ENCODE results near the gene LTA. TPM values are rescaled to one million over a fixed set of nuclear protein-coding genes. Genes with fewer than 3 reads are reported as not detected.

The LTA gene
- total RNA-seq, 2 donors from 2014 or later, result not detected

GRCh38 chr6:31620586-31621319 lies 48.7 kb downstream of the LTA start, which contains the start of gene PRRC2A:
PRRC2A (plus strand) TSS chr6:31620715; CDS start chr6:31622790, 2,075 bp downstream.
- Histone ChIP-seq H3K4me1 (peaks cover 0 to 18% of the 10 kb centered on the region in 2 donors), H3K27me3 (no peaks in the 10 kb centered on the region), H3K4me3 (peak within 1 kb of the TSS; percentile 63 to 81), H3K27ac (peak within 1 kb of the TSS; percentile 93 to 99), H3K36me3 (peaks cover 26% of the 10 kb centered on the region), H3K9me3 (no peaks in the 10 kb centered on the region)
- no peak for DNase-seq (ENCODE audit: low spot score)
- no peak for TF ChIP-seq CTCF (IDR thresholded peaks at IDR 0.05)

DNA sequence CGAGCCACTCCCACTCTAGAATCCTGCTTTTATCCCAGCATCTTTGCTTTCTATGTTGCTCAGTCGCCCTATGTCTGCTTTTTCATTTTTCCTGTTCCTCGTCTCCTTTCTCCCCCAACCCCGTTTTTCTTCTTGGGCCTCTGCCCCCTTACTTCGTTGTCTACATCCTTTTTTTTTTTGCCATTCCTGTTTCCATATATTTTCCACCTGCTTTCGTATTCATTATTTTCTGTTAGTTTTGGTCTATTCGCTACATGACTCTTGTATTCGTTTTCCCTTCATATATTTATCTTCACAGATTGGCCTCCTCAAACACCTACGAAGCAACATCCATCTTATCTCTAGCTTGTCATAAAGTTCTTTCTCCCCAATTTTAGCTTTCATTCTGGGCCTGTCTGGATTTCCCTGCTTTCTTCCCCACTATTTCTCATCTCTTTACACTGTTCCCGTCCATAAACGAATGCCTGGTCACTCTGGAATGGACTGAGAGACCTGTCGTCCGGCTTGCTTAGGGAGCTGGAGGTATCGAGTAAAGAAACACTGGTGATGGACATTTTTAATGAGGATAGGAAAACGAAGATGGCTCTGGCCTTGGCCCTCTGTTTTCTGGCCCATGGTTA lies 49.3 kb downstream of the LTA start:
- DNase-seq (ENCODE audit: low spot score), result no peak
- Histone ChIP-seq H3K4me3 (peak overlapping the region; percentile 63 to 81), H3K9me3 (no peaks in the 10 kb centered on the region), H3K27me3 (no peaks in the 10 kb centered on the region), H3K36me3 (peaks cover 32% of the 10 kb centered on the region), H3K4me1 (peaks cover 0 to 18% of the 10 kb centered on the region in 2 donors), H3K27ac (peak overlapping the region; percentile 93 to 99)
- no peak for TF ChIP-seq CTCF (IDR thresholded peaks at IDR 0.05)

- Histone ChIP-seq H3K9me3 (no peaks in the 10 kb centered on the region), H3K36me3 (peaks cover 38% of the 10 kb centered on the region), H3K27ac (peak overlapping the region; percentile 93 to 99), H3K27me3 (no peaks in the 10 kb centered on the region), H3K4me1 (peaks cover 0 to 18% of the 10 kb centered on the region in 2 donors), H3K4me3 (peak overlapping the region in 1 of 2 donors; percentile 81)
- no peak for TF ChIP-seq CTCF (IDR thresholded peaks at IDR 0.05)
- no peak for DNase-seq (ENCODE audit: low spot score)
These were observed 49.9 kb downstream of the LTA start for GRCh38 chr6:31621991-31622390.

GRCh38 chr6:31622684-31623091 lies 50.6 kb downstream of the LTA start:
- TF ChIP-seq CTCF (IDR thresholded peaks at IDR 0.05), result no peak
- Histone ChIP-seq H3K36me3 (peaks cover 45% of the 10 kb centered on the region), H3K27ac (no peak overlapping the region), H3K9me3 (no peaks in the 10 kb centered on the region), H3K4me1 (peaks cover 0 to 18% of the 10 kb centered on the region in 2 donors), H3K27me3 (no peaks in the 10 kb centered on the region), H3K4me3 (no peak overlapping the region)
- DNase-seq (ENCODE audit: low spot score), result no peak

Other genes with a start within 250 kb of the LTA start
- 100 to 1,000 TPM; 297 to 584 TPM for gene HLA-B, start 215.1 kb upstream of the LTA start, total RNA-seq
- 10 to 100 TPM; 11.1 to 15.1 TPM for gene MICA, start 168.7 kb upstream of the LTA start, total RNA-seq
- gene MICB, start 74.1 kb upstream of the LTA start, total RNA-seq, result 1 to 10 TPM; 1.6 to 3.1 TPM
- gene MCCD1, start 43.3 kb upstream of the LTA start, total RNA-seq, result not detected
- gene DDX39B, start 30.3 kb upstream of the LTA start, total RNA-seq, result 100 to 1,000 TPM; 119 to 143 TPM
- 1 to 10 TPM; 1.2 to 6.0 TPM for gene ATP6V1G2, start 25.7 kb upstream of the LTA start, total RNA-seq
- 10 to 100 TPM; 12.9 to 18.4 TPM for gene NFKBIL1, start 24.7 kb upstream of the LTA start, total RNA-seq
- under 1 TPM in 1 of 2 donors, not detected in 1; 0.51 TPM for gene TNF, start 3.3 kb downstream of the LTA start, total RNA-seq
- not detected for gene LTB, start 10.1 kb downstream of the LTA start, total RNA-seq
- gene LST1, start 14.0 kb downstream of the LTA start, total RNA-seq, result 1 to 10 TPM; 2.8 to 8.5 TPM
- gene NCR3, start 20.7 kb downstream of the LTA start, total RNA-seq, result not detected
- 10 to 100 TPM in 1 of 2 donors, 1 to 10 TPM in 1; 8.3 to 27.3 TPM for gene AIF1, start 42.9 kb downstream of the LTA start, total RNA-seq
- gene PRRC2A, start 48.4 kb downstream of the LTA start, total RNA-seq, result 10 to 100 TPM; 61.0 to 96.7 TPM
- 100 to 1,000 TPM; 209 to 306 TPM for gene BAG6, start 80.4 kb downstream of the LTA start, total RNA-seq
- 1 to 10 TPM; 1.0 to 1.2 TPM for gene APOM, start 83.6 kb downstream of the LTA start, total RNA-seq
- gene C6orf47, start 88.5 kb downstream of the LTA start, total RNA-seq, result 10 to 100 TPM; 17.8 to 19.2 TPM
- 10 to 100 TPM; 14.7 to 20.0 TPM for gene GPANK1, start 92.7 kb downstream of the LTA start, total RNA-seq
- gene CSNK2B, start 93.8 kb downstream of the LTA start, total RNA-seq, result 100 to 1,000 TPM; 242 to 243 TPM
- gene LY6G5B, start 97.7 kb downstream of the LTA start, total RNA-seq, result 1 to 10 TPM in 1 of 2 donors, under 1 TPM in 1; 0.67 to 1.8 TPM
- gene LY6G5C, start 108.8 kb downstream of the LTA start, total RNA-seq, result 1 to 10 TPM; 1.2 to 4.9 TPM
- 10 to 100 TPM; 22.7 to 29.4 TPM for gene ABHD16A, start 131.0 kb downstream of the LTA start, total RNA-seq
- not detected for gene LY6G6F, start 134.6 kb downstream of the LTA start, total RNA-seq
- not detected for gene LY6G6D, start 143.1 kb downstream of the LTA start, total RNA-seq
- 1 to 10 TPM in 1 of 2 donors, not detected in 1; 1.3 TPM for gene LY6G6C, start 149.5 kb downstream of the LTA start, total RNA-seq
- gene MPIG6B, start 151.1 kb downstream of the LTA start, total RNA-seq, result under 1 TPM in 1 of 2 donors, not detected in 1; 0.55 TPM
- gene DDAH2, start 157.0 kb downstream of the LTA start, total RNA-seq, result 10 to 100 TPM; 53.5 to 93.3 TPM
- 100 to 1,000 TPM in 1 of 2 donors, 10 to 100 TPM in 1; 90.9 to 194 TPM for gene CLIC1, start 164.2 kb downstream of the LTA start, total RNA-seq
- gene MSH5, start 167.7 kb downstream of the LTA start, total RNA-seq, result under 1 TPM; 0.37 to 0.98 TPM
- not detected for gene SAPCD1, start 190.4 kb downstream of the LTA start, total RNA-seq
- 1 to 10 TPM; 4.1 to 7.5 TPM for gene VWA7, start 205.0 kb downstream of the LTA start, total RNA-seq
- 10 to 100 TPM; 15.3 to 24.6 TPM for gene VARS1, start 223.5 kb downstream of the LTA start, total RNA-seq
- gene LSM2, start 234.7 kb downstream of the LTA start, total RNA-seq, result 10 to 100 TPM; 28.8 to 32.0 TPM
- gene HSPA1L, start 243.0 kb downstream of the LTA start, total RNA-seq, result 1 to 10 TPM; 1.1 to 1.6 TPM
- gene HSPA1A, start 243.3 kb downstream of the LTA start, total RNA-seq, result 100 to 1,000 TPM; 315 to 334 TPM